Femur (tissue), 1 donor: ENCODE results near the gene CIB1.

Source experiments
- DNase-seq: peaks from one replicate; pipeline ENCODE4 v3.0.0-alpha.2; 2017

CIB1 gene

DNA sequence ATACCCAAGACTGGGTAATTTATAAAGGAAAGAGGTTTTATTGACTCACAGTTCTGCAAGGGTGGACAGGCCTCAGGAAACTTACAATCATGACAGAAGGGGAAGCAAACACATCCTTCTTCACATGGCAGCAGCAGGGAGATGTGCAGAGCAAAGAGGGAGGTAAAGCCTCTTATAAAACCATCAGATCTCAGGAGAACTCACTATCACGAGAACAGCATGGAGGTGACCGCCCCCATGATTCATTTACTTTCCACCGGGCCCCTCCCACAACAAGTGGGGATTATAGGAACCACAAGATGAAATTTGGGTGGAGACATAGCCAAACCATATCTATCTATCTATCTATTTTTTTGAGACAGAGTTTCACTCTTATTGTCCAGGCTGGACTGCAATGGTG, 5.6 kb upstream of the CIB1 start:
- no peak for DNase-seq

DNA sequence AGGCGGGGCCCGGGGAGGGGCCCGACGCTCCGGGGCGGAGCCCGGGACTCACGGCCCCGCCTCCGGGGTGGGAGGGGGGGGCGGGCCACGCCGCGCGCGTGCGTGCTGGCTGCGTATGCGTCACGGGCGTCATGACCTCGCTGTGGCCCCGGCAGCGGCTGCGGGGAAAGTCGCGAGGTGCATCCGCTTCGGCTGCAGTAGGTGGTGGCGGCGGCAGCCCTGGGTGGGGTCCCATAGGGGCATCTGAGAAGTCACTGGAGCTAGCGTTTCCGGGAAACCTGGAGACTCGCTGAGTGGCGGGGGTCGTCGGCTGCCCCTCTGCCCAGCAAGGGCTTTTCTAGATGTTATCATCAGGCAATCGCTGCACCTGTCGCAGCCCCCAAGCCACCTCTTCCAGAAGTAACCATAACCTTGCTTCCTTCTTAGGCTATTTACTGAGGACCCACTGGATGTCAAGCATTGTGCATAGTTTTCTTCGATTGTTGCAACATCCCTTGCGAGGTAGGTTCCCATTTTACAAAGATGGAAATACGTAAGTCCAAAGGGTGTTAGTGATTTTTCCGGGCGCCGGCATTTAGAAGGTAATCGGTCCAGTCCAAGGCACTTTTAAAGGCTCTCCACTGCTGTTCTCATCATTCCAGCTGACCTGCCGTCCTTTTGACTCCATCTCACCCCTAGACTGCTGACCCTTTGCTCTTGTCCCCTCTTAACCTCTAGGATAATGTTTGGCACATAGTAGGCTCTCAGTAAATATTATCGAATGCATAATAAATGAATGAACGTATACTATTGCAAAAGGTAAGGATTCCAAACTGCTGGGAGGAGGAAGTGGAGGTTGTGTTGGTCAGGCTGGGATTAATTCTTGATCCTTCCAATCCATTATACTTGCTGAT, 601 bp upstream of the CIB1 start, which contains the start of gene GDPGP1:
Gene GDPGP1, plus strand, starts transcription at position 114 of the 893 bp plus-strand sequence. CDS start 6,700 bp downstream, outside the sequence.
- DNase-seq = no peak

DNA sequence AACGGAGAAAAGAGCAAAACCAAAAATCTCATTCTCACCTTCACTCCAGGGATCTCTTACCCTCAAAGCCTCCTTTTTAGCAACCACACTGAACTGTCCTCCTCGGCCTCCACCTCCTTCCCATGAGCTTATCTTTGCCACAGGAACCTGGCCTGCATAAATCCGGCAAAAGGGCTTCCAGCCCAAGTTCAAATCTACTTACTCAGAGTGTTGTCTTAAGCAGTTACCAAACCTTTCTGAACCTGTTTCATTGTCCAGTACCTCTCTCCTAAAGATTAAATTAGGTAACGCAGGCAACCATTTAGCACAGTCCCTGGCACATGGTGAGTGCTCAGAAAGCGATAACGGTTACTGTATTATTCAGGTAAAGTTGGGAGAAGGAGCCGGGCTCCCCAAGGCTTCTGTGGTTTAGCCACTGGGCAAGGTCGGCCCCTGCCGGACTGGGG, 777 bp downstream of the CIB1 start:
- DNase-seq = no peak

DNA sequence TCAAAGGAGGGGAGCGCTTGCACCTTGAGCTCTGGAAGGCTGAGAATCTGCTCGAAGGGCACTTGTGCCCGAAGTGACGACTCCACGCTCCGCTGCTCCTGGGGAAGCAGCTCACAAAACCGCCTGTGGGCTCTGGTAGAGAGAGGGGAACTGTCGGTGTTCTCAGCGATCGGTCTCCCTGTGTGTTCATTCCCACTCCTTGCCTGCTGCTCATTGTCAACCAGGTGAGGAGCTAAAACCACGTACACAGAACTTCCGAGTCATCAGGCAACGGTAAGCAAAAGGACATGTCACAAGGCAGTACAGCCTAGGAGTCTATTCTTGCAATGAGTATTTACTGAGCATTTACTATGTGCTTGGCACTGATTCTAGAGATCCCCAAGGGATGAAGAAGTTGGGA, 1.5 kb downstream of the CIB1 start:
- no peak for DNase-seq

DNA sequence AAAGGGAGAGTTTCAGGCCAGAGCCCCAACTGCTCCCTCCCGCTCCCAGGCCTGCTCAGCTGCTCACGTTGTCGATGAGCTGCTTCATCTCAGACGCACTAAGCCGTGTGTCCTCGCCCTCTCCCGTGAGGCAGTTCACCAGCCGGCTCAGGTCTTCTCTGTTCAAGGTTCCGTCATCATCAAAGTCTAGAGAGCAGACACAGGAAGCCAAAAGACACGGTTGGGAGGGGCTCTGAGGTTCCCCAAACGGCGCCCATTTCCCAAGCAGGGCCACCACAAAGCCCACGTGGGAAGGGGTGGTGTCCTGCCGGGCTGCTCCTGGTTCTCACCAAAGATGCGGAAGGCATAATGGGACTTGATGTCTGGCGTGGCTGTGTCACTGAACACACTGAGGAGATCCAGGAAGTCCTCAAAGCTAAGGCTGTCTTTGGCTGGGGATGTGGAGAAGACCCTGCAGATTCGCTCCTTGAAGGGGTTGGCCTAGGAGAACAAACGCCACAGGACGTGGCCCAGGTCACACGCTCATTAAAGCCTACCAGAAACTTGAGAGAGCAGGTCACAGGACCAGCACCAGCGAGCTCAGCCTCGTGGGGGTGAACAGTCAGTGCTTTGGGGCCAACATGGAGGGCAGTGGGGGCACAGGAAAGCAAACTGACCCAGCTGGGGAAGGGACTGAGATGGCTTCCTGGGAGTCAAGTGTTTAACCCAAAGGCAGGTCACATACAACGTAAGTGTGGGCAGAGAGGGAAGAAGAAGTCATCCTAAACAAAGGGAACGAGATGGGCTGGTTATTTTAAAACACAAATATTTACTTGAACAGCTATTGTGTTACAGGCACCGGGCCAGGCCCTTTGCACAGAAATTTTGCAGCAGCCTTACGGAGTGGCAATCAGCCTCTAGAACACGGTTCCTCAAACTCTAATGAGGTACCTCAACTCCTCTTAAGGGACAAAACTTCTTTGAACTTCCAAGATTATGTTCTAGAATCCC, 2.4 kb downstream of the CIB1 start:
- no peak for DNase-seq

DNA sequence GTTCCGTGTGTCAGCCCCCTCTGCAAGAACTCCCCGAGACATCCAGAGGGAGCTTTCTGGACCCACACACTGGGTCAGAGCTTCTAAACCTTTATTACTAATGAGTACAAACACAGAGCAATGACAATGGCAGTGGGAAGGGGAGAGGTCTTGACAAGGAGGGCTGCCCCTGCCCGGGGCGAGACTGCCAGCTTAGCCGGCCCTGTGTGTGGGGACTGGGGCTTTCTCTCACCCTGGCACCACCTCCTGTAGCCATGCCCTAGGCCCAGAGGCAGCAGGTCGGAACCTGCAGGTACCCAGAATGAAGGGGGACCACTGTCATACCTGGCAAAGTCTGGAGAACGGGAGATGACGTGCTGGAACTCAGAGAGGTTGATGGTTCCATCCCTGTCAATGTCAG, 3.1 kb downstream of the CIB1 start:
- DNase-seq = no peak

DNA sequence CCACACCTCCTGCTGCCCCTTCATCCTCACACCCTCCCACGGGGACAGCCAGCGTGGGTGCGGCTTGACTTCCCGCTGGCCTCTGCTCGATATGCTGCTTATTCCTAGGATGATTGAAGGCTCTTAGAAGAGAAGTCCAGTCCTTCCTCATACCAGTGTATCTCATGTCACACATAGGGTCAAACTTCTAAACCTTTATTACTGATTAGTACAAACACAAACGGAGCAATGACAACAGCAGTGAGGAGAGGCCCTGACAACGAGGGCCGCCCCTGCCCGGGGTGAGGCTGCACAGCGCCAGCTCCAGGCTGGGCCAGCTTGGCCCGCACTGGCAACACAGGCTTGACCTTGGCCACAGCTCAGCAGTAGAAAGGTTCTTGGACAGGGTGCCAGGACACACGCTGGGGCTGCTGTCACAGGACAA, 3.7 kb downstream of the CIB1 start:
- no peak for DNase-seq

DNA sequence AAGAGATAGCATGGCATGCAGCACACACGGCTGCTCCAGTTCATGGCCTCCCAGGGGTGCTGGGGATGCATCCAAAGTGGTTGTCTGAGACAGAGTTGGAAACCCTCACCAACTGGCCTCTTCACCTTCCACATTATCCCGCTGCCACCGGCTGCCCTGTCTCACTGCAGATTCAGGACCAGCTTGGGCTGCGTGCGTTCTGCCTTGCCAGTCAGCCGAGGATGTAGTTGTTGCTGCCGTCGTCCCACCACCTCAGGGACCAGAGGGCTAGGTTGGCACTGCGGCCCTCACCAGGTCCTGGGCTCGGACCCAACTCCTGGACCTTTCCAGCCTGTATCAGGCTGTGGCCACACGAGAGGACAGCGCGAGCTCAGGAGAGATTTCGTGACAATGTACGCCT, 4.8 kb downstream of the CIB1 start:
- DNase-seq = no peak

DNA sequence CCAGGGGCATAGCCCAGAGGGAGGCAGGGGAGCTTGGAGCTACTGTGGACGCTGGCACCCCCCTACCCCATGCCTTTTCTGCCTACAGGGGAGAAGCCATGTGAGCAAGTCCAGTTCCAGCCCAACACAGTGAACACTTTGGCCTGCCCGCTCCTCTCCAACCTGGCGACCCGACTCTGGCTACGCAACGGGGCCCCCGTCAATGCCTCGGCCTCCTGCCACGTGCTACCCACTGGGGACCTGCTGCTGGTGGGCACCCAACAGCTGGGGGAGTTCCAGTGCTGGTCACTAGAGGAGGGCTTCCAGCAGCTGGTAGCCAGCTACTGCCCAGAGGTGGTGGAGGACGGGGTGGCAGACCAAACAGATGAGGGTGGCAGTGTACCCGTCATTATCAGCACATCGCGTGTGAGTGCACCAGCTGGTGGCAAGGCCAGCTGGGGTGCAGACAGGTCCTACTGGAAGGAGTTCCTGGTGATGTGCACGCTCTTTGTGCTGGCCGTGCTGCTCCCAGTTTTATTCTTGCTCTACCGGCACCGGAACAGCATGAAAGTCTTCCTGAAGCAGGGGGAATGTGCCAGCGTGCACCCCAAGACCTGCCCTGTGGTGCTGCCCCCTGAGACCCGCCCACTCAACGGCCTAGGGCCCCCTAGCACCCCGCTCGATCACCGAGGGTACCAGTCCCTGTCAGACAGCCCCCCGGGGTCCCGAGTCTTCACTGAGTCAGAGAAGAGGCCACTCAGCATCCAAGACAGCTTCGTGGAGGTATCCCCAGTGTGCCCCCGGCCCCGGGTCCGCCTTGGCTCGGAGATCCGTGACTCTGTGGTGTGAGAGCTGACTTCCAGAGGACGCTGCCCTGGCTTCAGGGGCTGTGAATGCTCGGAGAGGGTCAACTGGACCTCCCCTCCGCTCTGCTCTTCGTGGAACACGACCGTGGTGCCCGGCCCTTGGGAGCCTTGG, 5.6 kb downstream of the CIB1 start:
- DNase-seq = no peak

DNA sequence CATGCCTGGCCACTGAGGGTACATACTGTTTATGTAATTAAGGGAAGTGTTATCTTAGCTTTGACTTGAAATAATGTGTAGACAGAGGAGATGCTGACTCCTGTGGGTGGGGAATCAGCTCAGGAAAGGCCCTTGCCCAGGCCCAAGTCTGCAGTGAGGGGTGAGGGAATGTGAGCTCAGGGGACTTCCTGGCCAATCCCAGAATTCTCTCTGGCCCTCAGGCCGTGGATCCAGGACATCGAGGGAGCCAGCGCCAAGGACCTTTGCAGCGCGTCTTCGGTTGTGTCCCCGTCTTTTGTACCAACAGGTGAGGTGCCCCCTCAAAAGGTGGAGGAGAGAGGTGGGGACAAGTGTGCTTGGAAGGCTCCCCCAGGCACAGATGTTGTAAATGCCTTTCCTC, 6.4 kb downstream of the CIB1 start:
- DNase-seq = no peak

DNA sequence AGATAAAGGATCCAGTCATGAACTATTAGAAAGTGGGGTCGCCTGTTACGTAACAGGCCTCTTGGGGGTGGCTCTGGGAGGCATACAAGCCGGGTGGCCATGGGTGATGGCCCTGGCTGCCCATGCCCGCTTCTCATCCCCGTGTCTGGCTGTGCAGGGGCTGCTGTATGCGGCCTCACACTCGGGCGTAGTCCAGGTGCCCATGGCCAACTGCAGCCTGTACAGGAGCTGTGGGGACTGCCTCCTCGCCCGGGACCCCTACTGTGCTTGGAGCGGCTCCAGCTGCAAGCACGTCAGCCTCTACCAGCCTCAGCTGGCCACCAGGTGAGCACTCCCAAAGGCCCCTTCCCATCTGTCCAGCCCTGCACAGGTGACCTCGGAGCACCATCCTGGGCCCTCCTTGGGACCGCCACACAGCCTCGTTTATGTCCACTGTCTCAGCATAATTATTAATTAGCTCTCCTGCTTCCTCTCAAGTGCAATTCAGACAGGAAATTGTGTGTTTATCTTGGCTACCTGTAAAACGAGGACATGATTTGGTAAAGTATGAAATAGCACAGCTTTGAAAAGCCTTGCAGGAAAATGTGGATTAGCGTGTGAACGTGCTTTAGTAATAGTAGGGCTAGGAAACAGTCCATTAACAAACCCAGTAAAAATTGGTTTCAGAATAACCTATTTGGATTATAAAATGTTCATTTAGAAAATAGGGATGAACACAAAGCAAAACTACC, 8.1 kb downstream of the CIB1 start:
- DNase-seq = no peak

DNA sequence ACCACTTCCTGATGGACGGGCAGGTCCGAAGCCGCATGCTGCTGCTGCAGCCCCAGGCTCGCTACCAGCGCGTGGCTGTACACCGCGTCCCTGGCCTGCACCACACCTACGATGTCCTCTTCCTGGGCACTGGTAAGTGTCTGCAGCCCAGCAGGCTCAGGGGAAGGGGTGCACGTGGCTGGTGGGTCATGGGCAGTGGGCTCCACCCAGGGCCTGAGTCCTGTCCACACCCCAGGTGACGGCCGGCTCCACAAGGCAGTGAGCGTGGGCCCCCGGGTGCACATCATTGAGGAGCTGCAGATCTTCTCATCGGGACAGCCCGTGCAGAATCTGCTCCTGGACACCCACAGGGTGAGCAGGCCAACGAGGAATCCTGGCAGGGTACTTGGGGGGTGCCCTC, 8.7 kb downstream of the CIB1 start:
- DNase-seq = no peak

DNA sequence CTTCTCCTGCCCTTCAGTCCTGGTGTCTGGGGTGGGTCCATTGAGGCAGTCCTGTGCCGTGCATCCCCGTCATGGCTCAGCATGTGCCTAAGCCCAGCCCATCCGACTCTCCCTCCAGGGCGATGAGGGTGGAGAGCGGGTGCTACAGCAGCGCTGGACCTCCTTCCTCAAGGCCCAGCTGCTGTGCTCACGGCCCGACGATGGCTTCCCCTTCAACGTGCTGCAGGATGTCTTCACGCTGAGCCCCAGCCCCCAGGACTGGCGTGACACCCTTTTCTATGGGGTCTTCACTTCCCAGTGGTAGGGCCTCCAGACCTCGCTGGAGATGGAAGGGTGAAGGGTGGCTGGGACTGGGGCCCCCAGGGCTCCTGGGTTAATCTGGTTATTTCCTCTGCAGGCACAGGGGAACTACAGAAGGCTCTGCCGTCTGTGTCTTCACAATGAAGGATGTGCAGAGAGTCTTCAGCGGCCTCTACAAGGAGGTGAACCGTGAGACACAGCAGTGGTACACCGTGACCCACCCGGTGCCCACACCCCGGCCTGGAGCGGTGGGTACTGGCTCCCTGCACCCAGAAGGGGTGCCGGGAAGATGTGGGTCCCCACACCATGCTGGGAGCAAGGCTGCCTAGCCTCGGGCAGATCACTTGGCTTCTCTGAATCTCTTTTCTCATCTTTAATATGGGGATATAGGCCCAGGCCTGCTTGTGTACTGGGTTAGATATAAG, 10.1 kb downstream of the CIB1 start:
- no peak for DNase-seq

DNA sequence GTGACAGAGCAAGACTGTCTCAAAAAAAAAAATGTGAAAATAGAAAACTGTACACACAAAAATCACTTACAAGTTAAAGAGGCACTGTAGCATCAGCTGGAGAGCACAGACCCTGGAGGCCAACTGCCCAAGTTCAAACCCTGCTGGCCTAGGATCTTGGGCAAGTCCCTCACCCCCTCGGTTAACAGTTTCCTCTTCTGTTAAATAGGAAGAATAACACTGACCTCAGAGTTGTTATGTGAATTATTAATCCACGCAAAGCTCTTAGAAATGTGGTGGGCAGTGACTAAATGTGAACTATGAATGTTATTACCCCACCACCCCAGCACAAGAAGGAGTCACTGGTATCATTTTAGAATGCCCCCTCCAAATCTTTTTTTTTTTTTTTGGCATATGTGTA, 11.2 kb downstream of the CIB1 start:
- DNase-seq = no peak

DNA sequence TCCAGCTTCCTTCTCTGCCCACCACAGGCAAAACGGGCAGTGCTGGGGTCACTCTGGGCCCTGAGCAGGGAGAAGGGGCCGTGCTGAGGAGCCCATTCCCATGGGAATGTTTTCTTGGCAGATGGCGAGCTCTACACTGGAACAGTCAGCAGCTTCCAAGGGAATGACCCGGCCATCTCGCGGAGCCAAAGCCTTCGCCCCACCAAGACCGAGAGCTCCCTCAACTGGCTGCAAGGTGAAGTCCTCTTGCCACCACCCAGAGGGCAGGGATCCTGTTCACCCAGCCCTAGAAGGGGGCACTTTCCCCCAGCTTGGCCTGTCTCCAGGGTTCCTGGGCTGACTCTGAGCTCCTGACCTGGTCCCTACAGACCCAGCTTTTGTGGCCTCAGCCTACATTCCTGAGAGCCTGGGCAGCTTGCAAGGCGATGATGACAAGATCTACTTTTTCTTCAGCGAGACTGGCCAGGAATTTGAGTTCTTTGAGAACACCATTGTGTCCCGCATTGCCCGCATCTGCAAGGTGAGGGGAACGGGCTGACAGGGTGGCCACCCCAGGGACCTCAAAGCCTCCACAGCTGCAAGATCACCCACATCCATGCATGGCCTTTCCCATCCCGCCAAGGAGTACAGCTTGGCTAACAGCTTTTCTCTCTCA, 12.4 kb downstream of the CIB1 start:
- peak; percentile 81 for DNase-seq

DNA sequence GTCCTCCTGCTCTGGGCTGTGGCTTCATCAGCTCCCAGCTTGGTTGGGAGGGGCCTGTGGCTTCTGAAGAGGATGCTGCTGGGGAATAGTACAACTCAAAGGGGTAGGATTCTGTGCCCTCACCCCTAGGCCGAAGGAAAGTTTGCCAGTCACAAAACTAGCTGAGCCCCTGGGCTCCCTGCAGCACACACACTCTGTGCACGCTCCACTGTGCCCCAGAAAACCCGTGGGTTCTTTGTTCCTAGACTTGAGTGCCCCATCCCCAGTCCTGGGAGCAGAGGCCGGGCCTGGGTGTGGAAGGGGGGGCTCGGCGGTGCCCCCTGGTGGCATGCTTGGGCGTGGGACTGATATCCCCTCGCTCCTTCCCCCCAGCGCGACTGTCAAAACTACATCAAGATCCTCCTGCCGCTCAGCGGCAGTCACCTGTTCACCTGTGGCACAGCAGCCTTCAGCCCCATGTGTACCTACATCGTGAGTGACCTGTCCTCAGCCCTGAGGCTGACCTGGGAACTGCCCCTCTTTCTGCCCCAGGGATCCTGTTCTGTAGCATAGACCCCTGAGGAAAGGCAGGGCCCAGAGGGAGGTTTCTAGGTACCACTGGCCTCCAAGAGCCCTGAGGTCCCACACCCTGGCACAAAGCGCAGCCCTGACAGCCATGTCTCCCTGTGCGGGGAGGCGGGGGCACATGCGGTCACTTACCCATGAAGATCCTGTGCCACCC, 14.2 kb downstream of the CIB1 start:
- no peak for DNase-seq

DNA sequence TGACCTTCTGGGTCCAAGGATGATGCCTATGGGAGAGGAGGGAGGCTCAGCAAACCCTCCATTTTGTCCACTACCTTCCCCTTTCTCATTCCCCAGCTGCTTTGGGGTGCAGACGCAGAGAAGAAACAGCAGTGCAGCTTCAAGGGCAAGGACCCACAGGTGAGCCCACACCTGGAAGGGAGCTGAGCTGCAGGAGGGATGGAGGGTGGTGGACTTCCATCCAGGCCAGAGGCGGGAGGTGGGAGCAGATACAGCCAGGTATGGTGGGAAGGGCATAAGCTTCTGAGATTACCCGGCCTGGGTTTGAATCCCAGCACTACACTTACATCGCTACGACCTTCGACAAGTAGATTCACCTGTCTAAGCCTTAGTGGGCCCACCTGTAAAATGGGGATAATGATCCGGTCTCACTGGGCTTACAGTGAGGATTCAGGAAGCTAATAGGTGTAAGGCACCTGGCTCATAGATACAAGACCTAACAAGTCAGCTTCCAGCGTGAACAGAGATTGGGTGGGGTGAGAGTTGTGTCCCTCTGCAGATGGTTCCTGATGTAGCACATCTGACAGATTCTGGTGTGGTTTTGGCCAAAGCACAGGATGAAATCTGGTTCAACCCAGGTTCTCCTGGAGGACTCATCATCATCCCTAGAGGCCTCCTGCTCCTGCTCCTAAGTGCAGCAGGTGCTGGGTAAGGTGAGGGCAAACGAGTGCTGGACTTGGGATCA, 15.9 kb downstream of the CIB1 start:
- DNase-seq = no peak

DNA sequence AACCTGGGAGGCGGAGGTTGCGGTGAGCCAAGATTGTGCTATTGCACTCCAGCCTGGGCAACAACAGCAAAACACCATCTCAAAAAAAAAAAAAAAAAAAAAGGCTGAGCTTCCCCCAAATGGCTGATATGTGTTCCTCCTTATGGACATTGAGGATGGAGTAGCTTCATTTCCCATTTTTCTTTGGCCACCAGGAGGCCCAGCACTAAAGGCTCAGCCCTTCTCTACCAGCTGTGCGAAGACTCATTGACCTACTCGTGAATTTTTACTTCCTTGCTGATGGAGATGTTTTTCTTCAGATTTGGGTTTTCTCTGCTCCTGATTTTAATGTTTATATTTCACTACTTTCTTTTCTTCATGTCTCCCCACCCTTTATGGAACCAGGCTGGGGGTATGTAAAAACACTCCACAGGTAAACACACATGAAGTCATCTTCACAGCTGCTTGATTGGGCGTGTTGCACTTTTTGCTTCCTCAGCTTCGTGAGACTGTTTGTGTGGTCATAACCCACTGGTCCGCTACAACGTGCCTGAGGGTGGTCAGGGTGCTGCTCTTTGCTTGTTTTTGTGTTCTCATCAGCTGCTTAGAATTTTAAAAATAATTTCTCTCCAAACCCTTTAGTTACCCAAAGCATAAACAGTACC, 19.1 kb downstream of the CIB1 start:
- DNase-seq = no peak
